Liver (tissue), 9 donors: ENCODE data around the gene ATP4A. TPM values are rescaled to one million over a fixed set of nuclear protein-coding genes. Genes with fewer than 3 reads are reported as not detected.

ENCODE experiments used
- DNase-seq: peaks from one replicate; pipeline ENCODE4 v3.0.0-alpha.2; 2017; ENCODE audit warnings: low spot score
- H3K27ac ChIP-seq, 2 donors: one replicate each; pipeline ENCODE4 v1.7.0; 2013; ENCODE audit warnings: inconsistent platforms in 2 of 2, low read length in 2 of 2, control low read depth in 1 of 2, low read depth in 1 of 2, mild to moderate bottlenecking in 1 of 2
- H3K27me3 ChIP-seq, 4 donors: one replicate each; pipeline versions ENCODE4 v1.6.1 to v1.7.0; 2013; ENCODE audit warnings: low read length in 3 of 4, inconsistent platforms in 1 of 4, mild to moderate bottlenecking in 1 of 4, moderate library complexity in 1 of 4; ENCODE audit not compliant: control insufficient read depth in 4 of 4, insufficient read depth in 4 of 4
- H3K36me3 ChIP-seq, 4 donors: one replicate each; pipeline versions ENCODE4 v1.6.1 to v1.7.0; 2013; ENCODE audit warnings: low read length in 3 of 4, mild to moderate bottlenecking in 3 of 4, low read depth in 1 of 4, moderate library complexity in 1 of 4; ENCODE audit not compliant: control insufficient read depth in 4 of 4, insufficient read depth in 3 of 4
- H3K4me1 ChIP-seq, 4 donors: one replicate each; pipeline versions ENCODE4 v1.6.1 to v1.7.0; 2013; ENCODE audit warnings: low read length in 3 of 4, mild to moderate bottlenecking in 3 of 4, moderate library complexity in 1 of 4; ENCODE audit not compliant: control insufficient read depth in 4 of 4, insufficient read depth in 4 of 4
- H3K4me3 ChIP-seq, 3 donors: one replicate each; pipeline versions ENCODE4 v1.6.1 to v1.7.0; 2013; ENCODE audit warnings: low read length in 3 of 3, control low read depth in 1 of 3, low read depth in 1 of 3, mild to moderate bottlenecking in 1 of 3
- H3K9ac ChIP-seq, 2 donors: one replicate each; pipeline ENCODE4 v1.7.0; 2013; ENCODE audit warnings: low read length in 2 of 2, mild to moderate bottlenecking in 2 of 2, moderate library complexity in 2 of 2, control low read depth in 1 of 2, low read depth in 1 of 2
- H3K9me3 ChIP-seq, 4 donors: one replicate each; pipeline versions ENCODE4 v1.6.1 to v1.7.0; 2013; ENCODE audit warnings: low read length in 3 of 4; ENCODE audit not compliant: control insufficient read depth in 4 of 4
- ATF3 ChIP-seq: IDR thresholded peaks from 2 replicates; pipeline ENCODE4 v1.6.1; 2016; ENCODE audit warnings: antibody characterized with exemption
- EGR1 ChIP-seq, 2 donors: IDR thresholded peaks; 2 replicates each; pipeline ENCODE4 v1.6.1; 2016 to 2018; ENCODE audit warnings: antibody characterized with exemption in 2 of 2, low read depth in 2 of 2
- FOXA1 ChIP-seq: IDR thresholded peaks from 2 replicates; pipeline ENCODE4 v1.6.1; 2016; ENCODE audit warnings: antibody characterized with exemption
- FOXA2 ChIP-seq: IDR thresholded peaks from 2 replicates; pipeline ENCODE4 v1.6.1; 2016; ENCODE audit warnings: antibody characterized with exemption
- GABPA ChIP-seq, 2 donors: IDR thresholded peaks in 1 of 2; conservative IDR thresholded peaks in 1 of 2; 2 replicates each; pipeline ENCODE4 v1.6.1; 2016; ENCODE audit warnings: antibody characterized with exemption in 2 of 2, mild to moderate bottlenecking in 1 of 2, moderate library complexity in 1 of 2
- HNF4A ChIP-seq, 2 donors: conservative IDR thresholded peaks; 2 replicates each; pipeline ENCODE4 v1.6.1; 2016; ENCODE audit warnings: antibody characterized with exemption in 2 of 2, mild to moderate bottlenecking in 2 of 2
- HNF4G ChIP-seq: IDR thresholded peaks from 2 replicates; pipeline ENCODE4 v1.6.1; 2016; ENCODE audit warnings: antibody characterized with exemption
- JUND ChIP-seq, 2 donors: IDR thresholded peaks; 2 replicates each; pipeline ENCODE4 v1.6.1; 2016; ENCODE audit warnings: antibody characterized with exemption in 2 of 2
- NR2F2 ChIP-seq: IDR thresholded peaks from 2 replicates; pipeline ENCODE4 v1.6.1; 2016; ENCODE audit warnings: antibody characterized with exemption
- RAD21 ChIP-seq, 2 donors: IDR thresholded peaks; 2 replicates each; pipeline ENCODE4 v1.6.1; 2016; ENCODE audit warnings: antibody characterized with exemption in 2 of 2, mild to moderate bottlenecking in 2 of 2
- REST ChIP-seq: IDR thresholded peaks from 2 replicates; pipeline ENCODE4 v1.6.1; 2016; ENCODE audit warnings: antibody characterized with exemption, mild to moderate bottlenecking
- RXRA ChIP-seq, 2 donors: IDR thresholded peaks; 2 replicates each; pipeline ENCODE4 v1.6.1; 2017 to 2018; ENCODE audit warnings: antibody characterized with exemption in 2 of 2, mild to moderate bottlenecking in 1 of 2
- SP1 ChIP-seq: IDR thresholded peaks from 2 replicates; pipeline ENCODE4 v1.6.1; 2018; ENCODE audit warnings: antibody characterized with exemption, mild to moderate bottlenecking
- TAF1 ChIP-seq: conservative IDR thresholded peaks from 2 replicates; pipeline ENCODE4 v1.6.1; 2016; ENCODE audit warnings: antibody characterized with exemption, mild to moderate bottlenecking
- YY1 ChIP-seq: IDR thresholded peaks from 2 replicates; pipeline ENCODE4 v1.6.1; 2016; ENCODE audit warnings: antibody characterized with exemption, mild to moderate bottlenecking
- WGBS: extraction: QIAGEN DNeasy Blood & Tissue Kit; methylation state at CpG from one replicate; pipeline ENCODE4 v1.1.7; 2013; 5-methylcytosine and 5-hydroxymethylcytosine counted together
- polyA plus RNA-seq, 2 donors: library from polyadenylated mRNA; stranded (reverse) in 1 of 2; unstranded in 1 of 2; fragments of 200-250 nt in 1 of 2; fragments of >200 nt in 1 of 2; fragmentation: Nextera tagmentation in 1 of 2; extraction: Ambion mirVana in 1 of 2; gene quantifications; one replicate each; pipeline versions ENCODE4 v1.2.1 to v1.2.3, GENCODE V29; 2013 to 2015
- total RNA-seq, 2 donors: library from RNA; depleted of rRNA; stranded (reverse); fragments of >200 nt; gene quantifications; one replicate each; pipeline ENCODE4 v1.2.3, GENCODE V29; 2014
- TF ChIP-seq, protein P1 (sequence below): fragments of 150-350 bp; IDR thresholded peaks from 2 replicates; pipeline ENCODE4 v1.5.1; 2017; ENCODE audit warnings: improper control_type of control experiment, low read depth, low read length; ENCODE audit not compliant: missing input control
- TF ChIP-seq, protein P2 (sequence below): IDR thresholded peaks from 2 replicates; pipeline ENCODE4 v1.6.1; 2016; ENCODE audit warnings: antibody characterized with exemption
- TF ChIP-seq, protein P3 (sequence below): IDR thresholded peaks from 2 replicates; pipeline ENCODE4 v1.6.1; 2016; ENCODE audit warnings: antibody characterized with exemption
- donor health status: healthy.
- donor health status: healthy.
- donor health status: healthy.
- donor health status: healthy.
- donor health status: healthy.

ATP4A gene
- total and polyA plus RNA-seq, 4 donors = not detected

GRCh38 chr19:35506011-35506410 lies 57.4 kb downstream of the ATP4A start:
- Histone ChIP-seq H3K9ac (no peak overlapping the region), H3K36me3 (peaks cover 0 to under 1% (median 0%) of the 10 kb centered on the region in 4 donors), H3K27me3 (no peaks in the 10 kb centered on the region), H3K4me1 (peaks cover 0 to 16% (median 7%) of the 10 kb centered on the region in 4 donors), H3K9me3 (no peaks in the 10 kb centered on the region), H3K4me3 (no peak overlapping the region), H3K27ac (no peak overlapping the region)
- TF ChIP-seq TAF1 (no peak), HNF4G (no peak), FOXA1 (no peak), ATF3 (no peak), SP1 (no peak), YY1 (no peak), JUND (IDR thresholded peaks at IDR 0.05) (no peak), RXRA (IDR thresholded peaks at IDR 0.05) (no peak), FOXA2 (no peak), HNF4A (conservative IDR thresholded peaks at IDR 0.05) (no peak), REST (no peak), GABPA (IDR thresholded peaks at IDR 0.05 in 1 of 2, conservative IDR thresholded peaks at IDR 0.05 in 1 of 2) (no peak), NR2F2 (no peak)
- TF ChIP-seq, protein P1, sequence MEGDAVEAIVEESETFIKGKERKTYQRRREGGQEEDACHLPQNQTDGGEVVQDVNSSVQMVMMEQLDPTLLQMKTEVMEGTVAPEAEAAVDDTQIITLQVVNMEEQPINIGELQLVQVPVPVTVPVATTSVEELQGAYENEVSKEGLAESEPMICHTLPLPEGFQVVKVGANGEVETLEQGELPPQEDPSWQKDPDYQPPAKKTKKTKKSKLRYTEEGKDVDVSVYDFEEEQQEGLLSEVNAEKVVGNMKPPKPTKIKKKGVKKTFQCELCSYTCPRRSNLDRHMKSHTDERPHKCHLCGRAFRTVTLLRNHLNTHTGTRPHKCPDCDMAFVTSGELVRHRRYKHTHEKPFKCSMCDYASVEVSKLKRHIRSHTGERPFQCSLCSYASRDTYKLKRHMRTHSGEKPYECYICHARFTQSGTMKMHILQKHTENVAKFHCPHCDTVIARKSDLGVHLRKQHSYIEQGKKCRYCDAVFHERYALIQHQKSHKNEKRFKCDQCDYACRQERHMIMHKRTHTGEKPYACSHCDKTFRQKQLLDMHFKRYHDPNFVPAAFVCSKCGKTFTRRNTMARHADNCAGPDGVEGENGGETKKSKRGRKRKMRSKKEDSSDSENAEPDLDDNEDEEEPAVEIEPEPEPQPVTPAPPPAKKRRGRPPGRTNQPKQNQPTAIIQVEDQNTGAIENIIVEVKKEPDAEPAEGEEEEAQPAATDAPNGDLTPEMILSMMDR = no peak
- TF ChIP-seq, protein P2, sequence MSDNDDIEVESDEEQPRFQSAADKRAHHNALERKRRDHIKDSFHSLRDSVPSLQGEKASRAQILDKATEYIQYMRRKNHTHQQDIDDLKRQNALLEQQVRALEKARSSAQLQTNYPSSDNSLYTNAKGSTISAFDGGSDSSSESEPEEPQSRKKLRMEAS = no peak
- DNase-seq = no peak
- 63% methylated on average over 7 of the region's 7 CpGs for WGBS

GRCh38 chr19:35502751-35503150 lies 60.7 kb downstream of the ATP4A start:
- Histone ChIP-seq H3K27me3 (no peaks in the 10 kb centered on the region), H3K9ac (no peak overlapping the region), H3K9me3 (no peaks in the 10 kb centered on the region), H3K36me3 (no peaks in the 10 kb centered on the region), H3K4me1 (peaks cover 0 to 6% (median 1%) of the 10 kb centered on the region in 4 donors), H3K27ac (no peak overlapping the region), H3K4me3 (no peak overlapping the region)
- TF ChIP-seq NR2F2 (no peak), TAF1 (no peak), HNF4A (conservative IDR thresholded peaks at IDR 0.05) (no peak), EGR1 (IDR thresholded peaks at IDR 0.05; ENCODE audit: low read depth in 2 of 2) (no peak), SP1 (no peak), RAD21 (IDR thresholded peaks at IDR 0.05) (no peak), FOXA2 (no peak), ATF3 (no peak), RXRA (IDR thresholded peaks at IDR 0.05) (no peak), YY1 (no peak)
- TF ChIP-seq, protein P2 = no peak
- TF ChIP-seq, protein P1 = no peak
- TF ChIP-seq, protein P3, sequence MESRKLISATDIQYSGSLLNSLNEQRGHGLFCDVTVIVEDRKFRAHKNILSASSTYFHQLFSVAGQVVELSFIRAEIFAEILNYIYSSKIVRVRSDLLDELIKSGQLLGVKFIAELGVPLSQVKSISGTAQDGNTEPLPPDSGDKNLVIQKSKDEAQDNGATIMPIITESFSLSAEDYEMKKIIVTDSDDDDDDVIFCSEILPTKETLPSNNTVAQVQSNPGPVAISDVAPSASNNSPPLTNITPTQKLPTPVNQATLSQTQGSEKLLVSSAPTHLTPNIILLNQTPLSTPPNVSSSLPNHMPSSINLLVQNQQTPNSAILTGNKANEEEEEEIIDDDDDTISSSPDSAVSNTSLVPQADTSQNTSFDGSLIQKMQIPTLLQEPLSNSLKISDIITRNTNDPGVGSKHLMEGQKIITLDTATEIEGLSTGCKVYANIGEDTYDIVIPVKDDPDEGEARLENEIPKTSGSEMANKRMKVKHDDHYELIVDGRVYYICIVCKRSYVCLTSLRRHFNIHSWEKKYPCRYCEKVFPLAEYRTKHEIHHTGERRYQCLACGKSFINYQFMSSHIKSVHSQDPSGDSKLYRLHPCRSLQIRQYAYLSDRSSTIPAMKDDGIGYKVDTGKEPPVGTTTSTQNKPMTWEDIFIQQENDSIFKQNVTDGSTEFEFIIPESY = no peak
- WGBS = 96% methylated on average over 4 of the region's 4 CpGs
- DNase-seq = no peak
